Spleen (tissue), 11 donors: ENCODE data around the gene RAD23A. TPM values are rescaled to one million over a fixed set of nuclear protein-coding genes. Genes with fewer than 3 reads are reported as not detected.
"Not testable (repeated sequence)": the region's sequence is repeated elsewhere in the genome, so short reads cannot be mapped to it uniquely, and the experiment has no call there.

Experiments
- DNase-seq: peaks from one replicate; pipeline ENCODE4 v3.0.0-alpha.2; 2020
- H3K27ac ChIP-seq, 8 donors: fragments of 200-600 bp; sonication (generic) in 7 of 8; 1 replicate in 4 of 8; 2 replicates in 4 of 8; pipeline versions ENCODE4 v1.5.0 to v1.8.0; 2016 to 2021; ENCODE audit warnings: inconsistent platforms in 4 of 8, mild to moderate bottlenecking in 4 of 8, moderate library complexity in 1 of 8
- H3K27me3 ChIP-seq, 7 donors: fragments of 200-600 bp; sonication (generic) in 6 of 7; replicated peaks in 1 of 7; 1 replicate in 4 of 7; 2 replicates in 3 of 7; pipeline versions ENCODE4 v1.5.0 to v1.8.0; 2016 to 2021; ENCODE audit warnings: inconsistent platforms in 3 of 7, mild to moderate bottlenecking in 1 of 7
- H3K36me3 ChIP-seq, 6 donors: fragments of 200-600 bp; sonication (generic) in 5 of 6; 1 replicate in 4 of 6; 2 replicates in 2 of 6; pipeline versions ENCODE4 v1.5.0 to v1.8.0; 2016 to 2021; ENCODE audit warnings: inconsistent platforms in 2 of 6
- H3K4me1 ChIP-seq, 6 donors: fragments of 200-600 bp; sonication (generic) in 5 of 6; 1 replicate in 3 of 6; 2 replicates in 3 of 6; pipeline versions ENCODE4 v1.5.0 to v1.8.0; 2016 to 2021; ENCODE audit warnings: inconsistent platforms in 3 of 6
- H3K4me3 ChIP-seq, 8 donors: fragments of 200-600 bp; sonication (generic) in 7 of 8; 1 replicate in 4 of 8; 2 replicates in 4 of 8; pipeline versions ENCODE4 v1.5.0 to v1.8.0; 2016 to 2021; ENCODE audit warnings: inconsistent platforms in 4 of 8, mild to moderate bottlenecking in 4 of 8, moderate library complexity in 2 of 8
- H3K9me3 ChIP-seq, 8 donors: fragments of 200-600 bp; sonication (generic) in 7 of 8; 1 replicate in 4 of 8; 2 replicates in 4 of 8; pipeline versions ENCODE4 v1.5.0 to v1.8.0; 2016 to 2021; ENCODE audit warnings: inconsistent platforms in 4 of 8
- POLR2A ChIP-seq, 3 donors: fragments of 450-650 bp; IDR thresholded peaks; one replicate each; pipeline ENCODE4 v1.5.1; 2017; ENCODE audit warnings: antibody characterized with exemption in 3 of 3, mild to moderate bottlenecking in 1 of 3
- POLR2AphosphoS5 ChIP-seq, 3 donors: sonication (generic); formaldehyde crosslinking; IDR thresholded peaks; one replicate each; pipeline ENCODE4 v1.5.1; 2017; ENCODE audit warnings: antibody characterized with exemption in 3 of 3
- WGBS, 5 donors: extraction: QIAGEN DNeasy Blood & Tissue Kit in 3 of 5; methylation state at CpG; one replicate each; pipeline versions ENCODE4 v1.1.5 to v1.1.7; 2013 to 2018; 5-methylcytosine and 5-hydroxymethylcytosine counted together
- intact Hi-C: fragments of 100-400 bp; cut with DNase I; formaldehyde crosslinking; loops from one replicate; pipeline ENCODE4 v1.15.0; 2023; ENCODE audit warnings: low total_unique reads
- polyA plus RNA-seq, 3 donors: library from polyadenylated mRNA; stranded (reverse); fragments of 200-250 nt; gene quantifications; one replicate each; pipeline ENCODE4 v1.2.1, GENCODE V29; 2013
- total RNA-seq, 7 donors: library from RNA; depleted of rRNA in 3 of 7; stranded (reverse); fragments of >200 nt in 3 of 7; fragmentation: NEBNext Ultra II Directional in 4 of 7; extraction: Animal tissue kit (Norgen Biotek cat#: 25700) in 4 of 7; gene quantifications; one replicate each; pipeline versions ENCODE4 v1.1.0 to v1.2.1, GENCODE V29; 2016 to 2021
- TF ChIP-seq, protein P1 (sequence below), 11 experiments: fragments of 200-600 bp in 7 of 11; fragments of 450-650 bp in 4 of 11; sonication (generic) in 4 of 11; IDR thresholded peaks in 8 of 11; conservative IDR thresholded peaks in 3 of 11; 1 replicate in 7 of 11; 2 replicates in 4 of 11; pipeline versions ENCODE4 v1.4.0 to v1.8.0; 2016 to 2021; ENCODE audit warnings: antibody characterized with exemption in 11 of 11, inconsistent platforms in 4 of 11, mild to moderate bottlenecking in 1 of 11
- donor health status: healthy with polysubstance abuse.
- donor health status: DM: no; HTN: no; CAD: no; lungs with moderate emphysema.
- donor health status: DM: no; HTN: no; CAD: no.
- donor health status: Bipolar disorder and iron deficiency.
- donor health status: healthy.
- donor health status: DM: no; HTN: no; CAD: no.
- donor health status: DM: yes; HTN: yes; CAD: no.

The RAD23A gene
- total and polyA plus RNA-seq, 10 donors = 80.4 to 134 (median 92.3) TPM

DNA sequence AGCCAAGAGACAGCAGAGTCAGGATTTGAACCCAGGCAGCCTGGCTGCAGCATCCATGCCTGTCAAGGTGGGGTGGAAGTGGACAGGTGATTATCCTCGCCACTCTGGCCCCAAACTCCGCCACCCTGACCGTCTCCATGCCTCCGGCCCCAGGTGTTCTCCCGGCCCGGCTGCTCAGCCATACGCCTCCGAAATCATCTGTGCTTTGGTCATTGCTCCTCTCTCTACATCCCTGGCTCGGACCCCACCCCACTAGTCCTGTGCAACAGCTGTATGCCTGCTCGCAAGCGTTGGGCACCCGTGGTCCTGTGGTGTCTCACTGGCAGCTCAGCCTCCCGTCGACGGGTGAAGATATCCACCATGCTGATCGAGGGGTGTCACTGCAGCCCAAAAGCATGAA is 27.6 kb downstream of the RAD23A start:
- no peak for TF ChIP-seq POLR2A (IDR thresholded peaks at IDR 0.05)
- TF ChIP-seq, protein P1, sequence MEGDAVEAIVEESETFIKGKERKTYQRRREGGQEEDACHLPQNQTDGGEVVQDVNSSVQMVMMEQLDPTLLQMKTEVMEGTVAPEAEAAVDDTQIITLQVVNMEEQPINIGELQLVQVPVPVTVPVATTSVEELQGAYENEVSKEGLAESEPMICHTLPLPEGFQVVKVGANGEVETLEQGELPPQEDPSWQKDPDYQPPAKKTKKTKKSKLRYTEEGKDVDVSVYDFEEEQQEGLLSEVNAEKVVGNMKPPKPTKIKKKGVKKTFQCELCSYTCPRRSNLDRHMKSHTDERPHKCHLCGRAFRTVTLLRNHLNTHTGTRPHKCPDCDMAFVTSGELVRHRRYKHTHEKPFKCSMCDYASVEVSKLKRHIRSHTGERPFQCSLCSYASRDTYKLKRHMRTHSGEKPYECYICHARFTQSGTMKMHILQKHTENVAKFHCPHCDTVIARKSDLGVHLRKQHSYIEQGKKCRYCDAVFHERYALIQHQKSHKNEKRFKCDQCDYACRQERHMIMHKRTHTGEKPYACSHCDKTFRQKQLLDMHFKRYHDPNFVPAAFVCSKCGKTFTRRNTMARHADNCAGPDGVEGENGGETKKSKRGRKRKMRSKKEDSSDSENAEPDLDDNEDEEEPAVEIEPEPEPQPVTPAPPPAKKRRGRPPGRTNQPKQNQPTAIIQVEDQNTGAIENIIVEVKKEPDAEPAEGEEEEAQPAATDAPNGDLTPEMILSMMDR (IDR thresholded peaks at IDR 0.05 in 8 of 11, conservative IDR thresholded peaks at IDR 0.05 in 3 of 11) = no peak
- TF ChIP-seq POLR2AphosphoS5 (IDR thresholded peaks at IDR 0.05) = no peak
- Histone ChIP-seq H3K4me1 (peaks cover 0 to 7% (median 4%) of the 10 kb centered on the region in 6 donors), H3K36me3 (no peaks in the 10 kb centered on the region), H3K27me3 (peaks cover 0 to 23% (median 8%) of the 10 kb centered on the region in 7 donors), H3K9me3 (no peaks in the 10 kb centered on the region), H3K4me3 (no peak overlapping the region), H3K27ac (no peak overlapping the region)
- intact Hi-C loops = loop anchor here (10.0 kb wide), 1 partner anchor 612 kb away; no protein-coding TSS in a partner anchor
- 89 to 94% (median 91%) methylated on average over 16 of the region's 16 CpGs for WGBS, 5 donors
- DNase-seq = no peak

- TF ChIP-seq, protein P1 (IDR thresholded peaks at IDR 0.05 in 8 of 11, conservative IDR thresholded peaks at IDR 0.05 in 3 of 11) = no peak
- TF ChIP-seq POLR2AphosphoS5 (IDR thresholded peaks at IDR 0.05) = no peak
- TF ChIP-seq POLR2A (IDR thresholded peaks at IDR 0.05) = no peak
- Histone ChIP-seq H3K4me3 (no peak overlapping the region), H3K36me3 (no peaks in the 10 kb centered on the region), H3K27ac (no peak overlapping the region), H3K27me3 (peaks cover 0 to 23% (median 8%) of the 10 kb centered on the region in 7 donors), H3K9me3 (no peaks in the 10 kb centered on the region), H3K4me1 (peaks cover 0 to 7% (median 4%) of the 10 kb centered on the region in 6 donors)
- intact Hi-C loops = loop anchor here (5.0 to 10.0 kb wide), 3 partner anchors 88 to 610 kb away; no protein-coding TSS in a partner anchor
- whole genome bisulfite sequencing, 5 donors = 37 to 56% (median 44%) methylated on average over 16 to 19 of the region's 19 CpGs
- no peak for DNase-seq
These were observed 28.9 kb downstream of the RAD23A start for GRCh38 chr19:12974301-12975220.

GRCh38 chr19:12975221-12975741 is 29.6 kb downstream of the RAD23A start:
- TF ChIP-seq, protein P1 (IDR thresholded peaks at IDR 0.05 in 8 of 11, conservative IDR thresholded peaks at IDR 0.05 in 3 of 11) = no peak
- TF ChIP-seq POLR2A (IDR thresholded peaks at IDR 0.05) (no peak), POLR2AphosphoS5 (IDR thresholded peaks at IDR 0.05) (no peak)
- intact Hi-C loops = loop anchor here (5.0 to 10.0 kb wide), 3 partner anchors 87 to 610 kb away; no protein-coding TSS in a partner anchor
- Histone ChIP-seq H3K9me3 (no peaks in the 10 kb centered on the region), H3K27ac (no peak overlapping the region), H3K27me3 (peaks cover 0 to 30% (median 8%) of the 10 kb centered on the region in 7 donors), H3K4me1 (peaks cover 0 to 11% (median 4%) of the 10 kb centered on the region in 6 donors), H3K4me3 (no peak overlapping the region), H3K36me3 (no peaks in the 10 kb centered on the region)
- WGBS, 5 donors = 69 to 85% (median 71%) methylated on average over 12 to 17 of the region's 17 CpGs
- DNase-seq = no peak

- not testable (repeated sequence) for H3K4me3 ChIP-seq, H3K36me3 ChIP-seq, H3K9me3 ChIP-seq, H3K27ac ChIP-seq, DNase-seq
- peaks cover 0 to 11% (median 4%) of the 10 kb centered on the region in 6 donors for H3K4me1 ChIP-seq
- 87 to 92% (median 89%) methylated on average over 7 of the region's 7 CpGs for WGBS, 5 donors
- peaks cover 0 to 36% (median 8%) of the 10 kb centered on the region in 7 donors for H3K27me3 ChIP-seq
- intact Hi-C loops = loop anchor here (5.0 to 10.0 kb wide), 3 partner anchors 86 to 609 kb away; no protein-coding TSS in a partner anchor
These were observed 30.4 kb downstream of the RAD23A start for GRCh38 chr19:12976109-12976508.
